Tongue (tissue), 2 donors: ENCODE data around the gene E2F1. TPM values are rescaled to one million over a fixed set of nuclear protein-coding genes. Genes with fewer than 3 reads are reported as not detected.

ENCODE experiments used
- DNase-seq: peaks from one replicate; pipeline ENCODE4 v3.0.0-alpha.2; 2015
- total RNA-seq: library from RNA; depleted of rRNA; stranded (reverse); fragments of >200 nt; gene quantifications from one replicate; pipeline ENCODE4 v1.2.3, GENCODE V29; 2014

The E2F1 gene
- total RNA-seq, result 5.5 TPM

GRCh38 chr20:33686100-33686983 lies at the start of gene E2F1:
Gene E2F1, minus strand, starts transcription at chr20:33686385. Its CDS starts 121 bp downstream, at chr20:33686264.
- peak; percentile 98 for DNase-seq

- DNase-seq, result peak; percentile 24
Observed at GRCh38 chr20:33733654-33734576, 47.7 kb upstream of the E2F1 start.

GRCh38 chr20:33732166-33732970 lies 46.2 kb upstream of the E2F1 start:
- peak; percentile 95 for DNase-seq

- peak; percentile 95 for DNase-seq
Observed at GRCh38 chr20:33731693-33732165, 45.5 kb upstream of the E2F1 start, which contains the start of gene ZNF341. Gene ZNF341, plus strand, starts transcription at chr20:33731996. Its CDS starts 26 bp downstream, at chr20:33732022.

GRCh38 chr20:33730946-33731692 lies 44.9 kb upstream of the E2F1 start:
- no peak for DNase-seq

GRCh38 chr20:33729101-33729500 lies 42.9 kb upstream of the E2F1 start:
- DNase-seq, result no peak

- no peak for DNase-seq
Observed at GRCh38 chr20:33728463-33728862, 42.3 kb upstream of the E2F1 start.

- no peak for DNase-seq
Observed at GRCh38 chr20:33727806-33728205, 41.6 kb upstream of the E2F1 start.

- no peak for DNase-seq
Observed at GRCh38 chr20:33727115-33727479, 40.9 kb upstream of the E2F1 start.

GRCh38 chr20:33725607-33726264 lies 39.6 kb upstream of the E2F1 start:
- no peak for DNase-seq

- no peak for DNase-seq
Observed at GRCh38 chr20:33724439-33725094, 38.4 kb upstream of the E2F1 start.

GRCh38 chr20:33721391-33722140 lies 35.4 kb upstream of the E2F1 start:
- DNase-seq, result no peak

- DNase-seq, result peak; percentile 98
Observed at GRCh38 chr20:33719989-33720709, 34.0 kb upstream of the E2F1 start, which contains the start of gene PXMP4. Gene PXMP4, minus strand, starts transcription at chr20:33720310. Its CDS starts 103 bp downstream, at chr20:33720207.

GRCh38 chr20:33719277-33719988 lies 33.2 kb upstream of the E2F1 start:
- DNase-seq, result no peak

GRCh38 chr20:33716498-33716897 lies 30.3 kb upstream of the E2F1 start:
- DNase-seq, result no peak

GRCh38 chr20:33713865-33714367 lies 27.7 kb upstream of the E2F1 start:
- DNase-seq, result no peak

- DNase-seq, result no peak
Observed at GRCh38 chr20:33711446-33711738, 25.2 kb upstream of the E2F1 start.
